Activated T-helper 9 cell treated with anti-CD3 and anti-CD28 coated beads, Interleukin-2, amount 50 U/mL, for 16 hours (primary cell): ENCODE measurements around the gene ATP2B1.

Experiments used
- DNase-seq: peaks from one replicate; pipeline ENCODE4 v3.0.0-alpha.2; 2020; ENCODE audit warnings: low read depth

Gene ATP2B1

DNA sequence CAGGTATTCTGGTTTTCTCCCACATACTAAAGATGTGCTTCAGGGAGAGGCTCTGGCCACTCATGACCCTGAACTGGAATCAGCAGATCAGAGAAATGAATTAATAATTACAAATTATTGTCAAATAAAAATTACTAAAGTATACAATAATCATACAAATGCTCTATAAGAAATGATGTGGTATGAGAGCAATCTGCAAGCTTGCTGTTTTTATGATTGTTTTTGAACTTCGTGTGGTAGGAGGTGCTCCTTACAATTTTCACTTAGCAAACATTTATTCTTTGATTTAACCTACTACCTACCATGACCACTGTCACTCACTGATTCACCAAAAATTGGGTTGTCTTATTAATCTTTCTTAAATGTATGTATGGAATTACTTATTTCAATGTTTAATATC lies 16.2 kb downstream of the ATP2B1 start:
- no peak for DNase-seq

DNA sequence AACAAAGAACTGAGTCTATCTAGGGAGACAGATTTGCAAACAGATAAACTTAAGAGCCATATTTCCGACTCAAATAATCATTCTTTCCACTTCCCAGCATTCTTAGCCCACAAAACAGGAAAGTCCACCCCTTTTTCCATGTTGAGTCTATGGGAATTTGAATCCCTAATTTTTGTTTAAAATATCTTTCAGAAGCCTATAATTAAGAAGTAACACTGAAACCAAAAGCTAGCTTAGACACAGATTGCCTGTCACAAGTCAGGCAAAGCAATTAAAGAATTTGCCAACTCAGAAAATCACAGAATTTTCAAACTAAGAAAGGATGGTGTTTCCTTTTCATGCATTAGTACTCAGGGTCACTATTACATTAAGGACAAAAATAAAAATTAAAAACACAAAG lies 17.0 kb downstream of the ATP2B1 start:
- DNase-seq: no peak

DNA sequence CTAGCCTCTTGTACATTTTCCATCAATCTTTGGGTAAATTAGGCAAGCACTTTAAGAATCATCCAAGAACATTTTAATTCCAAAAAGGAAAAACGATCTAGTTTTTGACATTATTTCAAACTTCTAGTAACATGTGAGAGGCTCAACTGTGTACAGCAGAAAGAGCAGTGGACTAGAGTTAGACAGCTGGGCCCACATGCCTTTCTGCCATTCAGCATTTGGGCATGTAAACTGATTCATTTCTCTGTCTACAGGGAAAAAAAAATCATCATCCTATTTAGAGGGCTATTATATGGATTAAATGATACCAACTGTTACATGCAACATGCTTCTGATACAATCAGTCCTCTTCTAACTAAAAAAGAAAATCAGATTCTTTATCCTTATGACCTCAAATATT lies 17.7 kb downstream of the ATP2B1 start:
- no peak for DNase-seq

DNA sequence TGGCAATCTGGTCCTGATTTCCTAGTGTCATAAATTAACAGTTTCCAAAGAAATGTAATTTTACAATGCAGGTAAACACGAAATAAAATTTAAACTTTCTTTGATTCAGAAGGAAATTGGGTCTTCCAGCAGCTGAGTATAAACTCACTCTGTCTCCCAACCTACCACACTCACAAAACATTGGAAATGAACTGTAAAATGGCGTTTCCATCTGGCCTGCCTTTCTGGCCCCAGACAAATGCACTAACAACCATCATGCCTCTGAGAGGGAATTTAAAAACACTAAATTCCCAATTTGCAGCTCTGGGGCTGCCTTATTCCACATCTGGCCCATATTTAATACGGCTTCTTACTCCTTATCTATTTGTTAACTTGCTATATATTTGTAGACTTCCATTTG lies 19.3 kb downstream of the ATP2B1 start:
- no peak for DNase-seq

DNA sequence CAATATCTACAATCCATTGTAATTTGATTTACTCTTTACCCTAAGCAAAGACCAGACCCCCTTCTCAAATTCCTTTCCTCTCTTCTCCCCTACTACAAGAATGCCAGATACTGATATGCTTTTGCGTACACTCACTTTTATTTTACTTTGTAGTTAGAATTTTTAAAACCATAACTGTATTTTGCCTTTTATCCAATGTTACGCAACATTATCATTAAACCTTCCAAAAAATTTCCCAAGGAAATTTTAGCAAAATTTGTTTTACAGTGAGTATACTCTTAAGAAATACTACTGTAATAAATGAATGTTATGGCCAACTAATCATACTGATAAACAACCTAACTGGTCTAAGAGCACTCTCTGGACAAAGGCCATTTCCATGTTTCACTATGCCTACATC lies 22.3 kb downstream of the ATP2B1 start:
- DNase-seq: no peak

DNA sequence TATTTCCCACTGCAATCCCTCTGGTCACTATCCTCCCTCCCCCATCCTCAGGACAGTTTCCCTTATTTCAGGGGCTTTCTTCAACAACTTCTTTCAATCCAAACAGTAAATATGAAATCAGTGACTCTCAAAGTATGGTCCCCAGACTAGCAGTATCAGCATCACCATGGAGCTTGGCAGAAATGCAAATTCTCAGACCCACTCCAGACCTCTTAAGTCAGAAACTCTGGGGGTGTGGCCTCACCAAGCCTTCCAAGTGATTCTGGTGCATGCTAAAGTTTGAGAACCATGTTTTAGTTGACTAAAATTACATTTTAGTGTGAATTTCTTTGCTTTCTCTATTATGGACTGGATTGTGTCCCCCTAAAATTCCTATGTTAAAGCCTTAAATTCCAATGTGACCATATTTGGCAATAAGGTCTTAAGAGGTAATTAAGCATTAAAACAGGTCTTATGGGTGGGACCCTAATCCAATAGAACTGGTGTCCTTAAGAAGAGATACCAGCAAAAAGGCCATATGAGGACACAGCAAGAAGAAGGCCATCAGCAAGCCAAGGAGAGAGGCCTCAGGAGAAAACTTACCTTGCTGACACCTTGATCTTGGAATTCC lies 23.2 kb downstream of the ATP2B1 start:
- DNase-seq: no peak

DNA sequence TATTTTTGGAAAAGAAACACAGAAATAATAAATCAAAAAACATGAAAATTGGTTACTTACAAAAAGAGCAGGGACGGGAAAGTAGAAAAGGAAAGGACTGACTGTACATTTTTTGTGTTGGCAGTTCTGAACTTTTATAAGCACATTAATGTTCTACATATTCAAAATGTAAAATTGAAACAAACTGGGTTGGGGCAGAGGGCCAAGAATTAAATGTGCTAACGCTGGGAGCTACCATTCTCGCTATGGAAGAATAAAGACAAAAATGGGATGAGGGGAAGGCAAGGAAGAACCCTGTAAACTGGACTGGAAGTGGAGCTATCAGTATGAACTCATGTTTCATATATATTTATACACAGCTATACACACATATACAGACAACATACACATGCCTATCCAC lies 24.5 kb downstream of the ATP2B1 start:
- DNase-seq: no peak

DNA sequence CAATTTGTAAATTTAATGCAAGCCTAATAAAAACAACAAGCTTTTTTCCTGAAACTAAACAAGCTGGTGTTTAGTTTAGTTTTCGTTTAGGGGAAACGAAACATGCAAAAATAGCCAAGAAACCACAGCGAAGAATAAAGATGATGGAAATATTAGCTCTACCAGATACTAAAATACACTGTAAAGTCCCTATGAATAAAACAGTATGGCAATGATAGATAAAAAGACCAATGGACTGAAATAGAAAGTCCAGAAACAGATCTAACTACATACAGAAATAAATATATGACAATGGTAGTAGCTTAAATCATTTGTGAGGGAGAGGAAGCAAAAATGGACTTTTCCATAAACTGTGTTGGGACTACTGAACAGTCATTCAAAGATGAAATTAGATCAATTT lies 26.4 kb downstream of the ATP2B1 start:
- DNase-seq: no peak

DNA sequence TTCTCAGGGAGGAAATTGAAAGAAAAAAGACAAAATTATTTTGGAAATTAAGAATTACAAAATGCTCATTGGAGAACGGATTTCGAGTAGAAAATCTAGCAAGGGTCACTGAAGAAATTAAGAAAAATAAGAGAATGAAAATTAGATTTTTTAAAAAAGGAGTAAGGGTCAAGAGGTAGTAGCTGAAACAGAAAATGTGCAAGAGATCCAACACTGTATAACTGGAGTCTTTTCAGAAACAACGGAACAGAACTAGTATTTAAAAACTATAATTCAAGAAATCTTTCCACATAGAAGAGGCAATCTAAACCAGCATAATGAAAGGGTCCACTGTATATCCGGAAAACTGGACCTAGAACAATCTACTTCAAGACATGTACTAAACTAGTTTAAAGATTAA lies 28.2 kb downstream of the ATP2B1 start:
- DNase-seq: no peak

DNA sequence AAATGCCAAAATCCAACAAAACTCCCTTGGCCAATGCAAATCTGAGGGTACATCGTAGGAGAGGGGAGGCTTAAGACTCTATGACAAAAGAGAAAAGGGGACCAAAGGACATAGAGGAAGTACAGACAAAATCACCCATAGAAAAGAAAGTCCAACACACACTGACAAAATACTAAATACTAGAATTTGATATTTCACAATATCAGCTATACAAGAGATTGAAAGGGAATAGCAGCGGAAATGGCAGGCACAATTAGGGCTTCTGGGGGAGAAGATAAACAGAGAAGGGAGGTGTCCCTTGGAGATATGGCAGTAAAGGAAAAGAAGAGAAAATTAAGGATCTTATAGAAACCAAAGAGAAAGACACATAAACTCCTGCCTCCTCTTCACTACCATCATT lies 29.0 kb downstream of the ATP2B1 start:
- no peak for DNase-seq

DNA sequence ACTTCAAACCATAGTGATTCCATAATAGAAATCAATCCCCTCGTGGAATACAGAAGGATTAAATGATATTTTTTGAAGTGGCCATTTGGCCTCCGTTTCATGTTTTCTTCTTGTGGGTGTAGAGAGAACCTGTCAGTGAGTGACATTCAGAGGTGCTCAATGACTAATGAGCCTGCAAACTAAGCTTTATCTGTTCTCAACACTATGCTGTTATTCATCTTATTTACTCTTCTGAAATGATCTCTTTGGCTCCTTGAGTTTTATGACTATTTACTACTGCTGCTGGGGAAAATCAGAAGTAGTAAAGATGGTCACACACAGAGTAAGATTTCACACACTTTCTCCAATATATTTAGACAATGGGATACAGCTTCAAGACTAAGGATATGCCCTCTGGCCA lies 30.4 kb downstream of the ATP2B1 start:
- no peak for DNase-seq

DNA sequence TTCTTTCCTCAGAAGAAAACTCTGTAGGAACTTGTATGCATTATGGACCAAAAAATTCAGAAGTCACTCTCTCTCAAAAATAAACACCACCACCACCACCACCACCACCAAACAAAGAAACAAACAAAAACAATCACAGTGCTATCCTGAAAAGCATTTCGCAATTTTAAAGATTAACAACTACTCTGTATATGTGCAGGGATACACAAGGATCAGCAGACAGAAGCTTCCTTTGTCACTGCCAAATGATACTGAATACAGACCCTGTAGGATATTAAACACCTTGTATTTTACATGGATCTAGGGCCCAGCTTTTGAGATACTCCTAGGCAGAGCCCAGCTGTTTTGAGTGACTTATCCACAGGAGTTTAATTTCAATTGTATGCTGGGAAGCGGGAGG lies 31.7 kb downstream of the ATP2B1 start:
- no peak for DNase-seq

DNA sequence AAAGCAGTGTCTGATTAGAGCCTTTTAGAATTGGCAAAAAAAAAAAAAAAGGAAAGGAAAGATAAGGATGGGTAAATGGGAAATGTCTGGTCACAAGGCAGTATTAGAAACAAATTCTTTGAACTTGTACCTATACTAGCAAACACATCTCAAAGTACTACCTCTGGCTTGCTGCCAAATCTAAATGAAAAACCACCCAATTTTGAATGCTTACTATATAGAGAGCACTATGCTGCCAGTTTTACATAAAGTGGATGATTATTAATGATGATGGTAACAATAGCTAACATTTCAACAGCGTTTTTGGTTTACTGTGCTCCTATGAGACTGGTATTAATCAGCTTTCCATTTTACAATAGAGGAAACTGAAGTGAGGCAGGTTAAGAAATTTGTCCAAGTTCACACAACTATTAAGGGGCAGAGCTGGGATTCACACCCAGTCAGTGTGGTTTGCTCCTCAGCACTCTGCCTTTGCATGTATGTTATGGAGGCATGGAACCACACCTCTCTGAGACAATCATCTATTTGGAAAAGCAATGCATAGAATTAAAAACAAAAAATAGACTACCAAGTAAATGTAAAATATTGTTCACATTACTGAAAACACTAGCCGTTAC lies 34.2 kb downstream of the ATP2B1 start:
- DNase-seq: no peak

DNA sequence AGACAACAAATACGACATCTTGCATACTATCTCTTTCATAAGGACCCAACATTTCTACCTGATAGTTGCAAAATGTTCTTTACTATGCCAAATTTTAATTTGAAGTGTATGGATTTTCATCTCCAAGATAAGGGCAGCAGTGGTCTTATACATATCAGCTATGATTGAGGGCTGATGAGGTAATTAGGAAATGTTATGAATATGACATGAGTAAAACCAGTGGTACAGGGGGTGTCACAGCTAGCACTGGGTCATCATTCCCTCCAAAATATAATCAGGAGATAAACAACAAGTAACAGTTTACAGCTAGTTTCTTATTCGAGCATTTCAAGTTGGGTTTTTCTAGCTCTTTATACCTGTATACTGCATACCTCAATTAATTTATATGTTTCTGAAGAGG lies 35.0 kb downstream of the ATP2B1 start:
- no peak for DNase-seq

DNA sequence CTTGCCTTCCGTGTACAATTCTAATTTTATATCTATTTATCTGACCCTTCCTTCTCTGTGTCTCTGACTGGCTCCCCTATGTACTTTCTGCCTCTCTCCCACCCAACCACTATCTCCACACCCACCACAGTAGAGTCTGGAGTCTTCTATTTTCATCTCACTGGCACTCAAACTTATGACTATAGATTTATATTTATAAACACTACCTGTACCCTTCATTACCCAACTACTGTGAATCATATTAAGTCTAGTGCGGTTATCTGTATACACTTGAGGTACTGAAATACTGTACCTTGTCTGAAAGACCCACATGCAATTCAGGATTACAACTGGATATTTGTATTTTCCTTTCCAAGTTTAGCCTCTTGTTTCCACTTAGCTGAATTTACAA lies 36.1 kb downstream of the ATP2B1 start:
- DNase-seq: no peak

DNA sequence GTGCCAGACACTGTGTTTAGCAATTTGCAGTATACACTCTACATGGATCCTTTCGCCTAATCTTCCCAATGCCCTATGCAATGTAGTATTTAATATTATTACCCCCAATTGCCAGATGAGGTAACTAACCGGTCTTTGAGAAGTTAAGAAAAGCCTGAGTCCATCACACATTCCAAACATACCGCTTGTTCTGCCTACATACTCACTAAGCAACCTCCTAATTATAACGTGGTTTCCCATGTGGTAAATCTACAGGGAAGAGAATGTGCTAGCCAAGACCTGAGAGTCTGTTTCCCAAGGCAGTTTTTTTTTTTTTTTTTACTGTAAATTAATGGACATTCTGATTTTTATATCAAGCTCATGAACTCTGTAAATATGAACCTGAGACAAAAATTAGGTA lies 37.2 kb downstream of the ATP2B1 start:
- DNase-seq: no peak

DNA sequence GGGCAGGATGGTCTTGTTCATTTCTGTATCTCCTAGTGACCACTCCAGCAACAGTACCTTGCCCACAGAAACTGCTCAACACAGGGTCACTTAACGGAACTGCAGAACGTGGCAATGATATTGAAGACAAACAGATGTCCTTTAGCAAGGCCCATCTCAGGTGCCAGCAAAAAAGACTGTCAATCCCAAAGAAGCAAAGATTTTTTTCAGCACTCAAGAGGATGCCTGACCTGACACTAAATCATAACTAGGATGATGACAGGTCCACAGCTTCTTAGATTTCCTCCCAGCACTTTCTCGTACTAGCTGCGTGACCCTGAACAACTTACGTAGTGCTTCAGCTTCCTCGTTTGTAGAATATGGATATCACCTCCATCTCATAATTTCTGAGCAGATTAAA lies 39.4 kb downstream of the ATP2B1 start:
- no peak for DNase-seq

DNA sequence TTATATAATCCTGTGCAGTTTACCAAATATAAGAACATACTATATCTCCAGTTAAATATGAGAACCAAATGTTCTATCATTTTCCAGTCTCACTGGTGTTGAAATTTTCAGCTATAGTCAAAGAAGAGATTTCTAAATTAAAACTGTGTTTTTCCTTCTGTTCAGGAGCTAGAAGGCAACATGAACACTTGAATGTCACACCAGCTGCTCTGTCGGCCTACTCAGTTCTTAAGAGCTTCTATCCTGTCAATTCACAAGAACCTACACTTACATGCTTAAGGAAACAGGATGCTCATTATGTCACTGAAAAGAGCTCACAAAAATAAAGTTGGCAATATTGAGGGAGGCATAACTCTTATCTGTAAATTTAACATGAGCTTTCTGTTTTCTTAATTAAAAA lies 43.1 kb downstream of the ATP2B1 start:
- DNase-seq: no peak

DNA sequence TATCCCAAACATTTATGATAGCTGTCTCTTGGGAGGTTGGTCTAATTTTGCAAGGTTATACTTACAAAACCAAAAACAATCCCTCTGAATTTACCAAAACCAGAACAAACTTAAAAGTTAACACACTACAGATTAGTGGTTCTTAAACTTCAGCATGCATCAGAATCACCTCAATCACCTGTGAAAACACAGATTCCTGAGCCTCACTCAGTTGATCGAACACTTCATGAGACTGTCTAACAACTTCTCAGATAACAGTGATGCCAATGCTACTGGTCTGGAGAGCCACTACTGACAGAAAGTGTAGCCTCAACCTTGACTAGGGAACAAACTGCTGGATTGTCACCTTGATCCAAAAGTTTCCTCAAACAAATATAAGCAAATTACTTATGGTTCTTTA lies 44.2 kb downstream of the ATP2B1 start:
- DNase-seq: no peak

DNA sequence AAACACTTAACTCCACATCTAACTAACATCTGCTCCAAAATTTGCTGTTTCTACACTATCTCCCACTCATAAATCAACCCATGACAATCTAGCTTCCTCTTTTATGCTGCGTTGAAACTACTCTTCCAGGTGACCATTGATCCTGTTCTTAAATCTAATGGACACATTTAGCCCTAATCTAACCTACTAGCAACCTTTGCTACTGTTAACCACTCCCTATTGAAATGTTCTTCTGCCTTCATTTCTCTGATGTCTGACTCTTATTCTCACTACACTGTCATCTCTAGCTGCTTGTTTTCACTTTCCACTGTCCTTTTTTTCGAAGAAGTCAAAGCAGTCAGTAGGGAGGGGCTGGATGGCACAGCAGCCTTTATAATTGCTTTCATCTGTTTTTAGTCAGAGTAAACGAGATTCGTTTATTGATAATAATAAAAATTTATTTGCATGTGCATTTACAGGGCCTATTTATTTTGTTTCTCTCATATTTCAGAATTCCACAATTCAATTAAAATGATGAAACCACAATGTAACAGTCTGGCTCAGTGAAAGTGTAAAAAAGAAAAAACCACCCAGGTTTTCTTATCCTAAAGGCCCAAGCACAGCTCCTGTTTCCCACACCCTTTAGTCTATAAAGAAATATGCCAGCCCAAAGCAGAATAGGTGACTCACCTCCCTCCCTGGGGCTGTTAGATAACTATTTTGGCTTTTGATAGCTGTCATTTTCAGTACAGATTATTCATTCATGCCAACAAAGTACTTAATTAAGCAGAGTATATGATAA lies 44.9 kb downstream of the ATP2B1 start:
- no peak for DNase-seq

DNA sequence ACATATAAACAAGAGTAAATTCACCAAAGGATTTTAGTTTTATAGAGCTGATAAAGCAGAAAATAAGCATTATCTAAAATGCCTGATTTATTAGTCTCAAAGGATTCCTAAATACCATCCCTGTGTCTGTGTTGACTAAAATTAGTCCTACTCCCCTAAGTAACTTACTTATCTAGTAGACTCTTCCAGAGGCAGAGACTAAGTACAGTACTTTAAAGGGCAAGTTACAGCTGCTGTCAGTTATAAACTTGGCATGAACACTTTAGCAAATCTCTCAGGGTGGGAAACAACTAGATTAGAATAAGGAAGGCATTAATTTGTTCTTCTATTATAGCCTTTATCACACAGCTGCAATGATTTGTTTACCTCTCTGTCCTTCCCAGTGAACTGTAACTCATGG lies 46.0 kb downstream of the ATP2B1 start:
- DNase-seq: no peak

DNA sequence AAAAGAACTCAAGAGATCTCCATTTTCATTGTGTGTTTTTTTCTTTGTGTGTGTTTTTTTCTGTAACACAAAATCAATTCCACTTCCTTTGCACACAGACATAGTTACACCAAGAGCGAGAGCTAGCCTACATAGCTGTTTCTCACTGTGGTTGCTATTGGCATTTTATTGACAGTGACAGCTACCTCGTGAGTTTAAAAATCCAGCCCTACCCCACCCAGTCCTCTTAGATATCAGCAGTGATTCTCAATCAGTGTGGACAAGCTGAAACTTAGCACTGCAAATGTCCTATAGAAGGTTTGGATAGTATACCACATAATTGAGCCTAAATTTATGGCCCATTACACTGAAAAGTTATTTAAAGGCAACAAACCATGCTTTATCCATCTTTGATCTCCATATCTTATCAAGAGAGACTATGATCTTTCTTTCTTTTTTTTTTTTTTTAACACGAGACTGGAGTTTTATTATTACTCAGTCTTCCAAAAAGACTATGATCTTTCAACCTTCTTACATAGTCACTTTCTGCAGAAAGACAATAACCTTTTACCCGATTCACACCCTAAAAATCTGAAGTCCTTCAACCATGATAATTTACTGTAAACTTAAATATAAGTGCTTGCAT lies 46.8 kb downstream of the ATP2B1 start:
- no peak for DNase-seq

DNA sequence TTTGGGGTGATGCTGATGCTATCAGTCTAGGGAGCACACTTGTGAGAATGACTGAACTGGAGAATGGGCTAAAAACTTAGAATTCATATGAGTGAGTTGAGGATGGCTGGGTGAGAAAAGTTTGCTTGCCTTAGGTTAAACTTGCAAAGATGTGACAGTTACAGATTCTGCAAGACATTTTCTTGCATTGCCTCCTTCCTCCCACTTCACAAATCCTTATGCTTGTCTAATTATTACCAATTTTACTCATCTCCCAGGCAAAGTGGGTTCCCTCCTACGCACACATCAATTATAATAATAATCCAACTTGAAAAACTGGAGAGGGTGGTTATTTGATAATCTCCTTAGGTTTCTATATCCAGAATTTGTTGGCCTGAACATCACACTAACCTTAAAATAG lies 50.9 kb downstream of the ATP2B1 start:
- DNase-seq: no peak
